ENCODE results near the gene WDSUB1. TPM values are rescaled to one million over a fixed set of nuclear protein-coding genes. Genes with fewer than 3 reads are reported as not detected.

WDSUB1 gene, protein sequence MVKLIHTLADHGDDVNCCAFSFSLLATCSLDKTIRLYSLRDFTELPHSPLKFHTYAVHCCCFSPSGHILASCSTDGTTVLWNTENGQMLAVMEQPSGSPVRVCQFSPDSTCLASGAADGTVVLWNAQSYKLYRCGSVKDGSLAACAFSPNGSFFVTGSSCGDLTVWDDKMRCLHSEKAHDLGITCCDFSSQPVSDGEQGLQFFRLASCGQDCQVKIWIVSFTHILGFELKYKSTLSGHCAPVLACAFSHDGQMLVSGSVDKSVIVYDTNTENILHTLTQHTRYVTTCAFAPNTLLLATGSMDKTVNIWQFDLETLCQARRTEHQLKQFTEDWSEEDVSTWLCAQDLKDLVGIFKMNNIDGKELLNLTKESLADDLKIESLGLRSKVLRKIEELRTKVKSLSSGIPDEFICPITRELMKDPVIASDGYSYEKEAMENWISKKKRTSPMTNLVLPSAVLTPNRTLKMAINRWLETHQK
- total RNA-seq (2014; rRNA removed; shearing (Covaris generic)): 7.4 TPM in 2 replicates

DNA sequence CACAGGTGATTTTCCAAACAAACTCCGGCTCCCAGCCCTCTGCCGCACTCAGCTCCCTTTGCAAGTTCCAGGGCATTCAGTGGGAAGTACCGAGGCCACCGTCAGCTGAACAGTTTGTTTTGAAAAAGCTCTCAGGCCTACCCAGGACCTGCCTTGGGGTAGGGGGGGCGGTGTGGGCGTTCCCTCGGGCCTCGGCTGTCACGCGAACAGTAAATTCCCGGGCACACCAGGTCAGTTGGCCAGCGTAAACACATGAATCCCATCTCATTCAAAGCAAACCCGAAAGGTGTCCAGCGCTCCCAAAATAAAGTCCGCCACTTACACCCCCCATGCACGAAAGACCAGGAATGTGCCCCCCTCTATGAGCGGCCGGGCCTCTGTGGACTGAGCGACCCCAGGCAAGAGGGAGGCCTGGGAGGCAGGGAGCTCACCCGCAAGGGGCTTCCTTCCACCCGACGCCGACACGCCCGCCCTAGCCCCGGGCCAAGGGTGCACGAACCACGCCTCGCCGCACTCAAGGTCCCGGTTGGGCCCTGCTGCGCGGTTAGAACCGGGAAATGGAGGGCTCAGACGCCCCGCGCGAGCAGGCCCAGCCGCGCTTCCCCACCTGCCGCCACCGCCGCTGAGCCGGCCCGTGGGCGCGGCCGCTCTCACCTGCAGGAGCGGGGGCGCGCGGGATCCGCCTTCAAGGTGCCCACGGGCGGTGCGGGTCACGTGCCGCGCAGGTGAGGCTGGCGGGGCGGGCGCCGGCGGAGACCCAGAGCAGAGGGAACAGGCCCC, at the start of gene WDSUB1:
Gene WDSUB1, minus strand, starts transcription at position 775 of the 780 bp plus-strand sequence. CDS start 3,634 bp downstream, outside the sequence.
- peak; percentile 72 for DNase-seq
- H3K36me3 ChIP-seq (replicated peaks; ENCODE audit: control insufficient read depth, insufficient read depth, low read length): no peaks in the 10 kb centered on the region
- peak within 1 kb of the TSS; percentile 81 for H3K4me3 ChIP-seq (ENCODE audit: insufficient read depth, low read depth, low read length)
- no peaks in the 10 kb centered on the region for H3K27me3 ChIP-seq (ENCODE audit: control insufficient read depth, insufficient read depth, low read length)

DNA sequence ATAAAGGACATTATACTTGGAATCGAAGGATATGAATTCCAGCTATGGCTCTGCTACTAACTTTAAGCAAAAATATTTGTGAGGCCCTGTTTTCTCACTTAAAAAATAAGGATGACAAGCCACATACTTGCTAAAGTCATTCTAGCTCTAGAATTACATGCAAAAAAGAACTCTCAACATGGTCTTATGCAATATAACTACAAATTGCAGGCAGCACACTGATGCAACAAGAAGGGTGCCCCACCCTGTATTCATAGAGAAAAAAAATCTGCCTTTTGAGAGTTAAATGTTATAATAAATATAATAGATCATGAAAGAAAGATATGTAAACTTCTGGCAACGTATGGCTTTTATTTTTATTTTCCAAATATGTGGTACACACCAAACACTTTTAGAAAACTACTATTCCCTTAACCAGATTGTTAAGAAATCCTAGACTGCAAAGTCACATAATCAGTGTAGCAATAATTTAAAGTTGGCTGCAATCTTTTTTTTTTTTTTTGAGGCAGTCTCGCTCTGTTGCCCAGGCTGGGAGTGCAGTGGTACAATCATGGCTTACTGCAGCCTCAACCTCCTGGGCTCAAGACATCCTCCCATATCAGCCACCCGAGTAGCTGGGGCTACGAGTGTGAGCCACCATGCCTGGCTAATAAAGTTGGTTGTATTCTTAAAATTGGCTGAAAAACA, 40.2 kb upstream of the WDSUB1 start:
- no peak overlapping the region for H3K4me3 ChIP-seq (ENCODE audit: insufficient read depth, low read depth, low read length)
- no peaks in the 10 kb centered on the region for H3K36me3 ChIP-seq (replicated peaks; ENCODE audit: control insufficient read depth, insufficient read depth, low read length)
- no peaks in the 10 kb centered on the region for H3K27me3 ChIP-seq (ENCODE audit: control insufficient read depth, insufficient read depth, low read length)
- no peak for DNase-seq

DNA sequence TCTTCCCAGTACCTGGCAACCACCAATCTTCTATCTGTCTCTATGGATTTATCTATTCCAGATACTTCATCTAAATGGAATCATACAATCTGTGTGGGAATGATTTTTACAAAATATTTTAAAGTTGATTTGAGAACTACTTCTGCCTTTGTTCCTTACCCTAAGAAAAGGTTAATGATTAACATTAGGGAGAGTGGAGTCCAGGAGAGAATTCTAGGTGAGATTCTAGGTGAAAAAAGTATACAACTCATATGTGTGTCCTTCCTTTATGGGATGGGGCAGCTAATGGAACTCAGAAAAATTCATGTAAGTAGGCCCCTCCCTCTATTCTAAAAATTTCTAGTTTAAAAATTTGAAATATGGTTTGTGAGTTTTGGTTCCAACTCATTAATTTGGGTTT, 35.9 kb upstream of the WDSUB1 start:
- Histone ChIP-seq H3K27me3 (ENCODE audit: control insufficient read depth, insufficient read depth, low read length) (no peaks in the 10 kb centered on the region), H3K36me3 (replicated peaks; ENCODE audit: control insufficient read depth, insufficient read depth, low read length) (no peaks in the 10 kb centered on the region), H3K4me3 (ENCODE audit: insufficient read depth, low read depth, low read length) (no peak overlapping the region)
- no peak for DNase-seq

DNA sequence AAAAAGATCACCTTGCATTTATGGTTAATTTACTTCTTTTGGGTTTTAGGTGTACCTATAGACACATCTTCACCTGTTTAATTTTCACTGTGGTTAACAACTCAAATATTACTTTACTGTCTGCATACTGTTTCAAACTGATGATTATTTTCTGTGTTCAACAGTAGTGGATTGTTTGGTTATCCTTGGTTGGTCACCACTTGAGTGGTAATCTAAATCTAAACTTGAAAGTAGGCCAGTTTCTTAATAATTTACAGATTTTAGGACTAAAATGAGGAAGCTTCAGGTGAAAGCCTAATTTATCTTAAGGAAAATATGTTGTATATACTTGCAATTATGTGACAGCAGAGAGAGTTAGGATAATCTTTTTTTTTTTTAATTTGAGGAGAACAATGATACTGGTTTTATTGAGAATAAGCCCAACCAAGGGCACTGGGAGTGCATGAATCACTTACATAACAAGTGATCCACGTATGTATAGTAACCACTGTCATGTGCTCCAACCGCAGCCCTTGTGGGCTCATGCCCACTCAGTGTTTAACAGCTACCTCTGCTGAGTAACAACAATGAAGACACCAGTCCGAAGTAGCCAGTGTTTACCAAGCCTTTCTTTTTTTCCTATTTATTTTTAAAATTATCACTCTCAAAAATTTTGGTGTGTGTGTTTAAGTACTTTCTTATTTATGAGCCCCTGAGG, 31.0 kb upstream of the WDSUB1 start:
- no peaks in the 10 kb centered on the region for H3K27me3 ChIP-seq (ENCODE audit: control insufficient read depth, insufficient read depth, low read length)
- H3K36me3 ChIP-seq (replicated peaks; ENCODE audit: control insufficient read depth, insufficient read depth, low read length): no peaks in the 10 kb centered on the region
- H3K4me3 ChIP-seq (ENCODE audit: insufficient read depth, low read depth, low read length): no peak overlapping the region
- DNase-seq: no peak

DNA sequence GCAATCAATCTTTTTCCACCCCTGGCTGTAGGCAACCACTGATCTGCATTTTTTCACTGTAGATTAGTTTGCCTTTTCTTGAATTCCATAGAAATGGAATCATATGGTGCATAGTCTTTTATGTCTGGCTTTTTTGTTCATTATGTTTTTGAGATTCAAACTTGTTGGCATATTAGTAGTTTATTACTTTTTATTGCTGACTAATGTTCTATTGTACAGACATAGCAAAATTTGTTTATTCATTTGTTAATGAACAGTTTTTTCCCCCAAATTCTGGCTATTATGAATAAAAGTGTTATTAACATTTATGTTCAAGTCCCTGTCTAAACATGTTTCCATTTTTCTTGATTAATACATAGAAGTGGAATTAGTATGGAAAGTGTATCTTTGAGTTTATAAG, 21.4 kb upstream of the WDSUB1 start:
- DNase-seq: no peak
- H3K36me3 ChIP-seq (replicated peaks; ENCODE audit: control insufficient read depth, insufficient read depth, low read length): no peaks in the 10 kb centered on the region
- no peaks in the 10 kb centered on the region for H3K27me3 ChIP-seq (ENCODE audit: control insufficient read depth, insufficient read depth, low read length)
- H3K4me3 ChIP-seq (ENCODE audit: insufficient read depth, low read depth, low read length): no peak overlapping the region

DNA sequence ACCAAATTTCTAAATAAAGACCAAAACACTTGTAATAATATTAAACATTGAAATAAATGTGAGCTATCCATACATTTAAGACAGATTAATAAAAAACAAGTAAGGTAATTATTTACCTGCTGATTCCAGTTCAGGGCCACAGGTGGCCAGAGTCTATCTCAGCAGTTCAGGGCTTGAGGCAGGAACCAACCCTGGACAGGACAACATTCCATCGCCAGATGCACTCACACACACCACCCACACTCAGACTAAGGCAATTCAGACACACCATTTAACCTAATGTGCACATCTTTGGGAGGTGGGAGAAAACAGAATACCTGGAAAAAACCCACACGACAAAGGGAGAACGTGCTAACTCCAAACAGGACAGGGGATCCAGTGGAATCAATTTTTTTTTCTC, 14.1 kb upstream of the WDSUB1 start:
- H3K36me3 ChIP-seq (replicated peaks; ENCODE audit: control insufficient read depth, insufficient read depth, low read length): no peaks in the 10 kb centered on the region
- DNase-seq: no peak
- no peaks in the 10 kb centered on the region for H3K27me3 ChIP-seq (ENCODE audit: control insufficient read depth, insufficient read depth, low read length)

DNA sequence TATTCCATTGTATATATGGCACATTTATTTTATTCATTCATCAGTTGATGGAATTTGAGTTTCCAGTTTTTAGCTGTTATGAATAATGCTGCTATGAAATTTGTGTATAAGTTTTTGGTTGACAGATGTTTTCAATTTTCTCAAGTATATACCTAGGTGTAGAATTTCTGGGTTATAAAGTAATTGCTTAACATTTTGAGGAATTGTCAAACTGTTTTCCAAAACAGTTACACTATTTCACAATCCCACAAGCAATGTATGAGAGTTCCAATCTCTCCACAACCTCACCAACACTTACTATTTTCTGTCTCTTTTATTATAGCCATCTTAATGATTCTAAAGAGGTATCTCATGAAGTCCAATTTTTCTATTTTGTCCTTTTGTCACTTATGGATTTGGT, 12.5 kb upstream of the WDSUB1 start:
- no peak for DNase-seq
- H3K27me3 ChIP-seq (ENCODE audit: control insufficient read depth, insufficient read depth, low read length): no peaks in the 10 kb centered on the region
- no peak overlapping the region for H3K4me3 ChIP-seq (ENCODE audit: insufficient read depth, low read depth, low read length)
- H3K36me3 ChIP-seq (replicated peaks; ENCODE audit: control insufficient read depth, insufficient read depth, low read length): no peaks in the 10 kb centered on the region

More for the DNA sequence above, 14.1 kb upstream of the WDSUB1 start:
- no peak overlapping the region for H3K4me3 ChIP-seq (ENCODE audit: insufficient read depth, low read depth, low read length)

DNA sequence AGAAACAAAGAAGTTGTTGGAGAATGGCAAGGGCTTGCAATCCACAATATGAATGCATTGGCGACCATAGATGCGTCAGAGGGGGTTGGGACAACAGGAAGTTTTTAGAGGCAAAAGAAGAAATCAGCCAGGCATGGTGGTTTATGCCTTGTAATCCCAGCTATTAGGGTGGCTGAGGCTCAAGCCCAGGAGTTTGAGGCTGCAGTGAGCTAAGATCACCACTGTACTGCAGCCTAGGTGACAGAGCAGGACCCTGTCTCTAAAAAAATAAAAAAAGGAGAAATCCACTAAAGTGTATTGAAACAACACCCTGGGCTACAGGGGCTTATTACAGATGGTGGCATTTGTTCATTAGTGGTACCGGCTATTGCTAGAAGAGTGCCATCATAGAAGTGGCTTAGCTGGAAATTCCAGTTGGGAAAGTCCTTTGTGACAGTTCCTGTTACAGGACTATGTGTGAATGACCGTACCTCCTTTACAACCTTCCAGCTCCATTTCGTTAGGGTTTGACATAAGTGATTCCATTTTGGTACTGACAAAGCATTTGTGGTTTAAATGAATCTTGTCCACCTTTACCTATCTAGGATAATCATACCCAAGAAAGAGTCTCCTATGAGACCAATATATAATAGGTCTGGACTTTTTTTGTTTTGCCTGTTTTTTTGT, 10.7 kb upstream of the WDSUB1 start:
- H3K36me3 ChIP-seq (replicated peaks; ENCODE audit: control insufficient read depth, insufficient read depth, low read length): no peaks in the 10 kb centered on the region
- no peaks in the 10 kb centered on the region for H3K27me3 ChIP-seq (ENCODE audit: control insufficient read depth, insufficient read depth, low read length)
- H3K4me3 ChIP-seq (ENCODE audit: insufficient read depth, low read depth, low read length): no peak overlapping the region
- no peak for DNase-seq

DNA sequence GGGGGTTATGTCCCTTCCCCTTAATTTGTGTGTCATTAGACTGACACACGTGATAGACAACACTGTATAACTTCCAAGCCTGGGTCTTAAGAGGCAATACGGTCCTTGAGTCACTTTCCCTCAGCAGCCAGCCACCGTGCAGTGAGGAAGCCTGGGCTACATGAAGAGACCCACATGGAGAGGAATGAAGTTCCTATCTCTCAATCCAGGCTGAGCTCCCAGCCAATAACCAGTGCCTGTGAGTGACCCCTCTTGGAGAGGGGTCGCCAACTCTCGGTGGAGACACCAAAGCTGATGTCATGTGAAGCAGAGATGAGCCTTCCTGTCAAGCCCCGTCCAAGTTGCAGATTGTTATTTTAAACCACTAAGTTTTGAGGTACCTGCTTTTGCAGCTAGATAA, 5.7 kb upstream of the WDSUB1 start:
- Histone ChIP-seq H3K4me3 (ENCODE audit: insufficient read depth, low read depth, low read length) (no peak overlapping the region), H3K27me3 (ENCODE audit: control insufficient read depth, insufficient read depth, low read length) (no peaks in the 10 kb centered on the region), H3K36me3 (replicated peaks; ENCODE audit: control insufficient read depth, insufficient read depth, low read length) (no peaks in the 10 kb centered on the region)
- DNase-seq: peak; percentile 55

DNA sequence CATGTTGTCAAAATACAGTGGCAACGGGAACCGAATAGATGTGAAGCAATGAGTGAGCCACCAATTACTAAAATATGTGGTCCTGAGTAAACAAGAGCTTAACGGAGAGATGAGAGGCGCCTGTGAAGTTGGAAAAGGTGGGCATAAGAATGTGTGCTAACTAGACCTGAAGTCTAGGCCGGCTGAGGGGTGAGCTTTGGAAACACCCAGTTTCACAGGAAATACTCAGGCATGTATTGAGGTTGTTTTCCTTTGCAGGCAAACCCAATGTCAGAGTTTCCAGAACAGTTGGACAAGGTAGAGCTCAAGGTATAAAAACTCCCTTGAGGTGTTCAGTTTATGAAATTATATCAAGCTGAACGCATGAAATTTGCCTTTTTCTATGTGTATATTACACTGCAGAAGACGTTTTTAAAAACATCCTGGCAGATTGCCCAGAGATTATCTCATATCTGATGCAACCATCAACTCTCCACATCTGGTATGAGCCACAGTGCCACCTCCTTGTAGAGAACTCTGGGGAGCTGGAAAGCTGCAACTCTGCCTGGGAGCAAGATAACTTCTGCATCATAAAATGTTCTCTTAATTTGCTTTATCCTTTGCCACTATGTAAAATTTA, 3.9 kb upstream of the WDSUB1 start:
- Histone ChIP-seq H3K4me3 (ENCODE audit: insufficient read depth, low read depth, low read length) (no peak overlapping the region), H3K27me3 (ENCODE audit: control insufficient read depth, insufficient read depth, low read length) (no peaks in the 10 kb centered on the region), H3K36me3 (replicated peaks; ENCODE audit: control insufficient read depth, insufficient read depth, low read length) (no peaks in the 10 kb centered on the region)
- no peak for DNase-seq

DNA sequence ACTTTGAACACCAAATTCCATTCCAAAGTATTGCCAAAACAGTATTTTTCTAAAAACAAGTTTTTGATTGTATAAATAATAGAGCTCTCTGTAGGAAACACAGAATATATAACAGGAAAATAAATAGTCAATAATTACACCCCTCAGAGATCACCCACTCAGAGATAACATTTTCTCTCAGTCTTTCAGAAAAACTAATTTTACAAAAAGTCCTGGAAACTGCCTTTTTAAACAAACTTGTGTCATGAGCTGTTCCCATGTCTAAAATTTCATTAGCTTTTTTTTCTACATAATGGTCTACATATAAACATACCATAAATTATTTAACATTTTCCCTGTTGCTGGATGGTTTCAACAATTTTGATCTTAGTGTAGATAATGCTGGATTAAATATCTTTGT, 1.2 kb upstream of the WDSUB1 start:
- no peaks in the 10 kb centered on the region for H3K36me3 ChIP-seq (replicated peaks; ENCODE audit: control insufficient read depth, insufficient read depth, low read length)
- no peak overlapping the region; the same call in 1 of the 2 replicates for H3K4me3 ChIP-seq (ENCODE audit: insufficient read depth, low read depth, low read length)
- DNase-seq: no peak
- no peaks in the 10 kb centered on the region for H3K27me3 ChIP-seq (ENCODE audit: control insufficient read depth, insufficient read depth, low read length)

DNA sequence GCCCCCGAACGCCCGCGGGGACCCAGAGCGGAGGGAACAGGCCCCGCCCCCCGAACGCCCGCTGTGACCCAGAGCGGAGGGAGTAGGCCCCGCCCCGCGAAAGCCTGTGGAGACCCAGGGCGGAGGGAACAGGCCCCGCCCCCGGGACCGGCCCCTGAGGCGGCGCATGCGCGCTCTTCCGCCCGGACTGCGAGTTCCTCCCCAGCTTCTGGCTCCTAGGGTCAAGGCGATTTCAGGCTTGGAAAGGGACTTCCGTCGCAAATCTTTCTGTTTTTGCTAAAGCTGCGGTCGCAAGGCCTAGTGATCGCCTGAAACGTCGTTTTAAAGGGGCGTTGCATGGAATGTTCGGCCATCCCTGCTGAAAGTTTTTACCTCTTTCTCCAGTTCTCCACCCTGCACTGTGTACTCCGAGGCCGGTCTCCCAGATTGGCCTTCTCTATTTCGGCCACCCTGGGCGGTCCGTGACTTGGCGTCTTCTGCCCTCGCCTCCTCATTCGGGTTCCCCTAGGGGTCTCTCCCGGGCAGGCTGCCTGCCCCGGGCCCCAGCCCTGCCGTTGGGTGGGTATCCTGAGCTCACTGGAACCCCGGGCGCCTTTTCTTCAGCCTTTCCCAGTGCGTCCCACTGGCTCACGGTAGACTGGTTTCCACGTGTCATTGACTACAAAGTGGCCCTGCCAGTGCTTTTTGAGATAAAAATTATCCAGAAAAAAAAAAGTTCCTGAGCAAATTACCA, 372 bp upstream of the WDSUB1 start:
- Histone ChIP-seq H3K36me3 (replicated peaks; ENCODE audit: control insufficient read depth, insufficient read depth, low read length) (no peaks in the 10 kb centered on the region), H3K27me3 (ENCODE audit: control insufficient read depth, insufficient read depth, low read length) (no peaks in the 10 kb centered on the region), H3K4me3 (ENCODE audit: insufficient read depth, low read depth, low read length) (peak overlapping the region; percentile 81)
- DNase-seq: peak; percentile 99

DNA sequence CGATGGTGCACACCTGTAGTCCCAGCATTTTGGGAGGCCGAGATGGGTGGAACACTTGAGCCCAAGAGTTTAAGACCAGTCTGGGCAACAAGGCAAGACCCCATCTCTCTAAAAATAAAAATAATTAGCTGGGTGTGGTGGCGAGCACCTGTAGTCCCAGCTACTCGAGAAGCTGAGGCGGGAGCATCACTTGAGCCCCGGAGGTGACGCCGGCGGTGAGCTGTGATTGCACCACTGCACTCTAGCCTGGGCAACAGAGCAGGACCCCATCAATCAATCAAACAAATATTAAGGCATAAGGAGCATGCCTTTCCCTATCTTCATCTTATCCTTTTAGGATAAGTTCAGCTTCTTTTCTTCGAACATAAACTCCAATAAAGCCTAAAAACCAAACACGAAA, 1.1 kb downstream of the WDSUB1 start:
- Histone ChIP-seq H3K36me3 (replicated peaks; ENCODE audit: control insufficient read depth, insufficient read depth, low read length) (no peaks in the 10 kb centered on the region), H3K27me3 (ENCODE audit: control insufficient read depth, insufficient read depth, low read length) (no peaks in the 10 kb centered on the region), H3K4me3 (ENCODE audit: insufficient read depth, low read depth, low read length) (peak overlapping the region; percentile 81)
- no peak for DNase-seq
